ENCODE results near the gene C10orf105.

The C10orf105 gene

DNA sequence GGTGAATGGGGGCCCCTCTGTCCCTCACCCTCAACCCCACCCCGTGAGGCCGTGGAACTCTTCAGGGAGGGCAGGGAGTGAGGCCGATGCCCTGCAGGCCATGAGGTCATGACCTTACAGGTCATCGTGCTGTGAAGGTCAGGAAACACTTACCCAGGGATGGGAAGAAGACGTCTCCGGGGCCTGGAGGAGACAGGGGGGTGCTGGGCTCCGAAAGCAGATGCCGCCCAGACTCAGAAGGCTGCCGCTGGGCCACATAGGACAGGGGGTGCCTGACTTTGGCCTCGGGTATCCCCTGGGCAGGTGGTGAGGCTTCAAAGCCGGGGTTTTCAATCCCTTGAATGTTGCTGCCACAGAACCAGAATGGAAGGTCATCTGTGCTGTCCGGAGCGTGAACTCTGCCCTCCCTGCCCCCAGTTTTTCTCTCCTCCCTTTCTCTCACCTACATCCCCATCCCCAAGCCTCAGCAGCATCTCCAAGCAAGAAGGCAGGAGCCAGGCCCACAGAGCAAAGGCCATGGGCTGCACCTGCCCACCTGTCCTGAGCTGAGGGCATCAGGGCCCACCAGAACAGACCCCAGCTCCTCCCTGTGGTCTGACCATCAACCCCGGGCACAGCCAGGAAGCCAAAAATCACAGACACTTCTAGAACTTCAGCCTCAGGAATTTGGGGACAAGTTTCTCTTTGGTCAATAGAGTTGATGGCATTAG is 32.1 kb upstream of the C10orf105 start:
- no peak for DNase-seq (ENCODE audit: low spot score)

- no peak for DNase-seq (ENCODE audit: low spot score)
These were observed 31.4 kb upstream of the C10orf105 start for GRCh38 chr10:71750986-71751385.

- DNase-seq (ENCODE audit: low spot score), result no peak
These were observed 30.7 kb upstream of the C10orf105 start for GRCh38 chr10:71750124-71750841.

DNA sequence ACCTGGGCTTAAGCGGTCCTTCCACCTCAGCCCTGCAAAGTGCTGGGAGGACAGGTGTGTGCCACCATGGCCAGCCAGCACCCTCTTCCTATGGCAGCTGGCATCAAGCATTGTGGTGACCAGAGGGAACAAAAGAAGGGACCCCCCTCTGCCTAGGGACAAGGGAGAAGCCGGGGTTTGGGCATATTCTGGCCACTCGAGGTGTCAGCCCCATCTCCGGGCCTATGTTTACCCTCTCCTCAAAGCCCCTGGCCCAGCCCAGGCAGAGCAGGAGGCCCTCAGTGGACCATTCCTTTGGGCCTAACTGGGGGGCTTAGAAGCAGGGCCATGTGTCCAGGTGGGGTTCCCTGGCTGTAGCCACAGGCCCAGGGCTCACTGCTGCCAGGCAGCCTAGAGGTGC is 29.8 kb upstream of the C10orf105 start:
- DNase-seq (ENCODE audit: low spot score), result no peak

DNA sequence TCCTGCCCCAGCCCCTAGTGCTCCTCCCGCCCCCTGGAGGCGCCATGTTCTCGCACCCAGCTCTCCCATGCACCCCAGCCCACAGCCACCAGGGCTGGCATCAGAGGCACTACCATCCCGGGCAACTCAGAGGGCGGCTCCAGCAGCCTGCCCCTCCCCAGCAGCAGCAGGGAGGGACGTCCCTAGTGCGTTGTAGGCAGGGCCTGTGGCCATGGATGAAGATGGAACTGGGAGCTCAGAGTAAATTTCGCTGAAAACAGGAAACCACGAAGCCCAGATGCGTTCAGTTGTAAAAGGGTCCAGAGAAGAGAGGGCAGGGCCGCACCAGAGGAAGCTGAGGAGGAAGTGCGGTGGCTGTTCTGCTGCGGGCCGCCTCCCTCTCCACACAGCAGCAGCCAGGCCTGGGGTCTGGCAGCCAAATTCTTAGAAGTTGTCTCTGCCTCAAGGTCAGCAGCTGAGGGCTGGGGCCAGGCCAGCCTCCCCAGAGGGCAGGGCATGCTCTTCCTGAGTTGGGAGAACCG is 29.2 kb upstream of the C10orf105 start:
- no peak for DNase-seq (ENCODE audit: low spot score)

DNA sequence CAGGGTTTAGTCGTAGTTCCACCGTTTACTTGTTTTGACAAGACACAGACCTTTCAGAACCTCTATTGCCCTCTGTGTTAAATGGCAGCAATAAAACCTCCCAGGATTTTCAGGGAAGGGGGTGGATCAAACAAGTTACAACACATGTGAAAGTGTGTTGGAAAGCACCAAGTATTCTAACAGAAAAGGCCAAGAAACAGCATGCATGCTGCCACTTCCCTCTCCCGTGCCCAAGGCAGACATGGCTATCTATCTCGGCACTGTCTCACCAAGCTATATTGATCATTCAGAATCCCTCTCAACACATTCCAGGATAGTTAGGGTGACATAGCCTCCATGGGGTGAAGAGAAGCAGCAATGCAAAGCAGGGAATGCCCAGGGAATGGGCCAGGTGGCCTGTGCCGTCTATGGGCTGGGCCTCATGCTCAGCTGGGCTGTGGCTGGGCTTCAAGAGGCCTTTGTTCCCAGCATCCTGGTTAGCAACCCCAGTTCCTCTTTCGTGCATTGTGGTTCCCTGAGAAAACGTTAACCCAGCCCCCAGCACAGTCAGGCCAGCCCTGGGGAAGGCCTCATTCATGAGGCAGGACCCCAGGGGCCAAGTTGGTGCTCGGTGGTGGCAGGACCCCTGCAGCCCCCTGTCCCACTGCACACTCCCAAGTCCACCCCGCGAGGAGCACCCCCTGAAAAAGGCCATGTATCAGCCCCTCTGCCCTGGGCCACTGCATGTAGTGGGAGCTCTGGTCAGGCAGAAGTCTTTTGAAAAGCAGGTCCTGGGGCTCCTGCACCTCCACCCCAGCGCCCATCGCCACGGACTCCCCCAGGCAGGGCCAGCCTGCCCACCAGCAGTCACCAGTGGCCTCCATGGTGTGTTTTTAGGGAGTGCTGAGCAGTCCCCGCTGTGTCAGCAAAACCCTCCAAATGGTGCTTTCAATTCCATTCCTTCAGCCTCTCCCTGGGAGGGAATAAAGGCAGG is 28.3 kb upstream of the C10orf105 start:
- no peak for DNase-seq (ENCODE audit: low spot score)

DNA sequence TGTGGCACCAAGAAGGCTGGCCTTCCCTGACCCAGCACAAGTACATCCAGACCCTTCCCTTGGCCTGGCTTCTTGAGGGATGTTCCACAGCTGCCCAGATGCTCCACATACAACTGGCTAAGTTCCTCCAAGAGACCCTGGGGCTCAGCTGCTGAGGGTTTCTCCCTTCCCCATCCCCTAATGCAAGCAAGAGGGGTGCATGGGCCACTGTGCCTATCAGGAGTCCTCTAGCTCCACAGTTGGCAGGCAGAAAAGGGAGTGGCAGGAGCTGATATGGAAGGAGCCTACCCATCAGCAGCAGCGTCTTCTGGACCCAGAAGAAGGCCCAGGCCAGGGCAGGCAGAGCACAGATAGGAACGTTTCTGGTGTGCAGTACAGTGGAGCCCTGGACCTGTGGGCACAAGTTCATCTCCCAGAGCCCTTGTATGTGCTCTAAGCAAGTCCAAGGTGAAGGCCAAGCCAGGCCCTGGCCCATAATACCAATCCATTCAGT is 27.5 kb upstream of the C10orf105 start:
- DNase-seq (ENCODE audit: low spot score), result no peak

DNA sequence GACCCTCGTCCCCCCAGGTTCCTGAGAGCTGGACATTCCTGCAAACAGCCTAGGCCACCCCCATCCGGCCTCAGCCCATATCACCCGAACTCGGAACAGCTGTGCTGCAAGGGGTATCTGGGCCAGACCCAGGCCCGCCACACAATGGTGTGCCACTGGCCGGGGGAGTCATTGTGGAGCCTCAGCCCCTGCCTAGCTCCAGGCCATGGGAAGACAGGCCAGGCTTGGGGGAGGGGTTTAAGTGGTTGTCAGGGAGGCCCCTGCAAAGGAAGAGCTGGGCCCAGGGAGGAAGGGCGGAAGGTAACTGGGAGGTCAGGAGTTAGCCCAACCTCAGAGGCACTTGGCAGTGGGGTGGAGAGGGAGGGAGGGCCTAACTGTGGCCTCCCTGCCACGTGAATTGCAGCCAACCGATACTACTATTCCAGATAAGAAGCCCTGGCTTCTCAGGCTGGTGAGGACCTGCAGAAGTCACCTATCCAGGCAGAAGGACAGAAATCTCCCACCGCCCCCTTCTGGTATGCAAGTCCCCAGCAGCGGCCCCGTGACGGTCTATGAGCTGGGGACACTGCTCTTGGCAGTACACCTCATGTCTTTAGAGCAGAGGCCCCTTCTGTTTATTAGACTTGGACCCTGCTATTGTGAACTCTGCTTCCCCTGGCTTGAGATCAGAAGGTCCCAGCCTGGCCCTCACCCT is 26.9 kb upstream of the C10orf105 start:
- no peak for DNase-seq (ENCODE audit: low spot score)

DNA sequence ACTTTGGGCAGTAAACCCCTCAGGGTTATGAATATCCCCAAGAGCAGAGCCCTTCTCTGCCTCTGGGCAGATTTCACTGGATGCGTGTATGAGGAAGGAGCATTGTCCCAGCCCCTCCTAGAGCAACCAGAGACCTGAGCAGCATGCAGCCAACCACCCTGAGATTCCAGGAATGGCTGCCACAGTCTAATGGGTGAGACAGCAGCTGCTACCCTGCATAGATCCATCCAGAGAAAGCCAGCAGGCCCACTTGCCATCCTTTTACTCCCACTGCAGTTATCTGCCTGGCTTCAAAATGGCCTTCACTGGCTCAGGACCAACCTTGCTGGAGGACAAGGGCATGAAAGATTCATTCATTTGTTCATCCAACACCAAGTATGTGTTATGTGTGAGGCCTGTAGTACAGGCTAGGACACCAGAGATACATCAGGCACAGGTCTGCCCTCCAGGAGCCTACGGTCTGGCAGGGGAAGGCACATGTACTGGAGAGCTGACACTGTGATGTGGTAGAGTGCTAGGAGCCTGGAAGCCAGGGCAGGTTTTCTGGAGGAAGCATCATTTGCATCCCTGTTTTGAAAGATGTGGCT is 26.2 kb upstream of the C10orf105 start:
- no peak for DNase-seq (ENCODE audit: low spot score)

GRCh38 chr10:71744897-71745663 is 25.5 kb upstream of the C10orf105 start:
- no peak for DNase-seq (ENCODE audit: low spot score)

DNA sequence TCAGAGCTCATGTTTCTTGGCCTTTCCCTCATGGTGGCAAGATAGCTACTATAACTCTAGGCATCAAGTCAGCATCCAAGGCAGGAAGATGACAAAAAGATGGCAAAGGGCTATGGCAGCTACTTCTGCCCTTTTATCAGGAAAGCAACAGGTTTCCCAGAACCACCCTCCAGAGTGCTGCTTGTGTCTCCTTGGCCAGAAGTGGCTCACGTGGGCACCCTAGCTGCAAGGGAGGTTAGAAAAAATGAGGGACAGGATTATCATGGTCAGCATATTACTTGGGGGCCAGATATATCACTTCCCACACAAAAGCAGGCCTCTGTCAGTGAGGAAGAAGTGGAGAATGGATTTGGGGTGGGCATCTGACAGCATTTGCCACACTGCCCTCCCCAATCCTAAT is 24.3 kb upstream of the C10orf105 start:
- no peak for DNase-seq (ENCODE audit: low spot score)

DNA sequence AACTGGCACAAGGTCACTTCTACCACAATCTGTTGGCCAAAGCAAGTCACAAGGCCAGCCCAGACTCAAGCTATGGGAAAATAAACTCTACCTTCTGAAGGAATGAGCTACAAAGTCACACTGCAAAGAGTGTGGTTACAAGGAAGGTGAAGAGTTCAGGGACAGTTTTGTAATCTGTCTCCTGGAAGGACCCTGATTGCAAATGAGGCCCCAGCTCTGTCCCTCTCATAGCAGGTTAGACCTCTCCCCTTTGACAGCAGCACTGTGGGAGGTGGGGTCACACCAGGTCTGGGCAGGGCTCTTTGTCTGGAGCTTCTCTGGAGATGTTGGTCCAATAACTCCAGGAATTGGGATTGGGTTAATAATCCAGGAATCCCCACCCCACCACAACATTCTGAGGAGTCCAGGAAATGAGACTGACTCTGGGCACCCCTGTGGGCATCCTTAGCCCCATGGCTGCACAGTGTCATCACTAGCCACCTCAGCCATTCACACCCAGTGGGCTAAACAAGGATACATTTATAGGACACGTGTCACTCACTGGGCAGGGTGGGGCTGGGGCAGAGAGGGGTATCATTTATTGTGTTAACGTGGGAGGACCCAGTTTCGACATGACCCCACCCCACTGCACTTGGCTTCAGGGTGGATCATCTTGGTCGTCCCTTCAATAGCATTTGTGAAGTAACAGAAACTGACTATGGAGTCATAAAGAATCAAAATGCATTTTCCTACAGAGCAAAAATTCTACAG is 23.7 kb upstream of the C10orf105 start:
- no peak for DNase-seq (ENCODE audit: low spot score)

GRCh38 chr10:71742301-71743088 is 22.9 kb upstream of the C10orf105 start:
- DNase-seq (ENCODE audit: low spot score), result no peak

DNA sequence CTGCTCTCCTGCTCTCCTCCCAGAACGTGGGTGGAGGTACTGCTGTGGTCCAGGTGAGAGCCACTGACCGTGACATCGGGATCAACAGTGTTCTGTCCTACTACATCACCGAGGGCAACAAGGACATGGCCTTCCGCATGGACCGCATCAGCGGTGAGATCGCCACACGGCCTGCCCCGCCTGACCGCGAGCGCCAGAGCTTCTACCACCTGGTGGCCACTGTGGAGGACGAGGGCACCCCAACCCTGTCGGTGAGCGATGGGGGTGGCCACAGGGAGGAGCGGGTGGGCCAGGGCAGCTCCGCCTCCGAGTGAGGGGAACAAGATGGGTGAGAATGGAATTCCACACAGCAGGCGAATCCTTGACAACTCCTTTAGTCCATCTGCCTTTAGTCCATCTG is 22.1 kb upstream of the C10orf105 start:
- DNase-seq (ENCODE audit: low spot score), result no peak

GRCh38 chr10:71741029-71741428 is 21.5 kb upstream of the C10orf105 start:
- no peak for DNase-seq (ENCODE audit: low spot score)

DNA sequence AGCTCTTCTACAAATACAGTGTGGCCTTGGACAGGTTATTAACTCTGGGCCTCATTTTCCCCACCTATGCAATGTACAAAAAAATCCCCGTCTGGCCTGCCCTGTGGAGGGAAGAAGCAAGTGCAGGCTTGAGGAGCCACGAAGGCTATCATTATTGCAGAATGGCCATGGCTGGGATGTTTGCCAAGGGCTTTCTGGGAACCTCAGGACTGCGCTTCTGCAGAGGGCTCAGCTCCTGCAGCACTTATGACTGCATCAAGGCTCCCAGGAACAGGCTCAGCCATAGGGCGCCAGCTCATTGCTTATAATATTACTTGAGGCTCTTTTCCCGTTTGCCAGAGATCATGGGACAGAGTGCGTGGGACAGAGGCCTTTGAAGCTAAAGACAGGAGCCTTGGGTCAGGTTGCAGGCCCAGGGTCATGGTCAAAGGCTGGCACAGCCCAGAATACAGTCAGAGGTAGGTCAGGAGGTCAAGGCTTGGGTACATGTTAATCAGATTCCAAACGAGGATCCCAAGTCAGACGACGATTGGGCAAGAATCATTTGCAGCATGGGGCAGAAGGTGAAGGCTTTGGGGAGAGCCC is 20.6 kb upstream of the C10orf105 start:
- DNase-seq (ENCODE audit: low spot score), result no peak

DNA sequence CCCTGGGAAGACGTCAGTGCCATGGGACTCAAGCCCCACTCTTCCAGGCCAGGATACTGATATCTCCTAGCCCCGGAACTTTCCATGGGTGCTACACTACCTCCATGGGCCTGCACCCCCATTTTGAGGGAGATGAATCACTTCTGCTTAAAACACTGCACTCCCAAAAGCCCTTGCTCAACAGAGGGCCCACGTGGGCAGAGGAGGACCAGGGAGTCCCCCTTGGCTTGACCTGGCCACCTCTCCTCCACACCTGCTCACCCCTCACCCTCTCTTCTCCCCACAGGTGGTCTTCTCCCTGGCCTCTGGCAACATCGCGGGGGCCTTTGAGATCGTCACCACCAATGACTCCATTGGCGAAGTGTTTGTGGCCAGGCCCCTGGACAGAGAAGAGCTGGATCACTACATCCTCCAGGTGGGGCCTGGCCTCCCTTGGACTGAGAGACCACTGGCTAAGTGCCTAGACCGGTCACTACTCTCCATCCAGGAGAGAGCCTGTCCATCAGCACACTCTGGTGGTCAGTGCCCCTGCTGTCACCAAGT is 19.9 kb upstream of the C10orf105 start:
- DNase-seq (ENCODE audit: low spot score), result no peak

- no peak for DNase-seq (ENCODE audit: low spot score)
These were observed 18.2 kb upstream of the C10orf105 start for GRCh38 chr10:71737834-71738197.
